DND-41 (cell line): ENCODE measurements around the gene TRAM2.

ENCODE experiments used
- ATAC-seq: fragments of 200-7000 bp; cut with Tn5 transposase; 3 replicates; pipeline ENCODE4 v1.9.1; 2021; ENCODE audit warnings: low read depth; ENCODE audit not compliant: insufficient read depth
- DNase-seq: peaks from one replicate; pipeline ENCODE4 v3.0.0-alpha.2; 2020
- H2AFZ ChIP-seq: 2 replicates; pipeline ENCODE4 v1.6.0; 2012; ENCODE audit warnings: low read depth, low read length
- H3K27ac ChIP-seq: 2 replicates; pipeline ENCODE4 v1.5.1; 2012; ENCODE audit warnings: low read length, inconsistent platforms
- H3K27me3 ChIP-seq: fragments of 200-600 bp; sonication (generic); 2 replicates; pipeline ENCODE4 v1.6.0; 2012; ENCODE audit warnings: low read length, mild to moderate bottlenecking, inconsistent platforms; ENCODE audit not compliant: insufficient read depth, poor library complexity
- H3K36me3 ChIP-seq: 2 replicates; pipeline ENCODE4 v1.5.1; 2012; ENCODE audit warnings: low read length, inconsistent platforms; ENCODE audit not compliant: insufficient read depth
- H3K4me1 ChIP-seq: 2 replicates; pipeline ENCODE4 v1.5.1; 2012; ENCODE audit warnings: mild to moderate bottlenecking, low read length; ENCODE audit not compliant: insufficient read depth
- H3K4me2 ChIP-seq: 2 replicates; pipeline ENCODE4 v1.6.0; 2012; ENCODE audit warnings: mild to moderate bottlenecking, moderate library complexity, low read length, inconsistent platforms; ENCODE audit not compliant: insufficient read depth
- H3K4me3 ChIP-seq, 2 experiments: fragments of 200-600 bp in 1 of 2; shearing (Covaris generic) in 1 of 2; 2 replicates each; pipeline ENCODE4 v1.5.1; 2012 to 2016; ENCODE audit warnings: inconsistent platforms in 2 of 2, low read length in 2 of 2, mild to moderate bottlenecking in 2 of 2, low read depth in 1 of 2, moderate library complexity in 1 of 2
- H3K79me2 ChIP-seq: 2 replicates; pipeline ENCODE4 v1.6.0; 2012; ENCODE audit warnings: low read length, inconsistent platforms; ENCODE audit not compliant: insufficient read depth
- H3K9ac ChIP-seq: 2 replicates; pipeline ENCODE4 v1.6.0; 2012; ENCODE audit warnings: low read depth, mild to moderate bottlenecking, inconsistent platforms, low read length, moderate library complexity
- H3K9me3 ChIP-seq: 2 replicates; pipeline ENCODE4 v1.5.1; 2012; ENCODE audit warnings: low read length, moderate library complexity, mild to moderate bottlenecking, inconsistent platforms; ENCODE audit not compliant: insufficient read depth, severe bottlenecking
- H4K20me1 ChIP-seq: 2 replicates; pipeline ENCODE4 v1.6.0; 2012; ENCODE audit warnings: low read length; ENCODE audit not compliant: insufficient read depth
- CTCF ChIP-seq: IDR thresholded peaks from 2 replicates; pipeline ENCODE4 v1.5.1; 2012; ENCODE audit warnings: borderline replicate concordance, low read length, moderate library complexity, mild to moderate bottlenecking; ENCODE audit not compliant: poor library complexity, severe bottlenecking; ENCODE audit errors: extremely low read depth
- EZH2 ChIP-seq: IDR thresholded peaks from 3 replicates; pipeline ENCODE4 v1.6.1; 2012; ENCODE audit warnings: borderline replicate concordance, low read depth, mild to moderate bottlenecking, moderate library complexity, low read length, inconsistent platforms; ENCODE audit not compliant: severe bottlenecking

TRAM2 gene

GRCh38 chr6:52603000-52603795, 26.3 kb upstream of the TRAM2 start:
- H3K36me3 ChIP-seq, result no peaks in the 10 kb centered on the region
- ATAC-seq (peak; percentile 47; the same call in 1 of the 3 replicates), DNase-seq (no peak)
- H3K4me2 ChIP-seq, result no peak overlapping the region
- H3K79me2 ChIP-seq, result no peaks in the 10 kb centered on the region
- no peak overlapping the region for H3K27ac ChIP-seq
- H2AFZ ChIP-seq, result no peak overlapping the region
- no peaks in the 10 kb centered on the region for H3K27me3 ChIP-seq
- no peak overlapping the region for H3K4me3 ChIP-seq
- no peak overlapping the region for H3K9ac ChIP-seq
- H4K20me1 ChIP-seq, result no peaks in the 10 kb centered on the region
- no peak for TF ChIP-seq EZH2
- no peaks in the 10 kb centered on the region for H3K9me3 ChIP-seq
- H3K4me1 ChIP-seq, result no peaks in the 10 kb centered on the region

- no peak for TF ChIP-seq CTCF
- no peak for TF ChIP-seq EZH2
These were observed 21.9 kb upstream of the TRAM2 start for GRCh38 chr6:52598824-52599190.

GRCh38 chr6:52598123-52598823, 21.4 kb upstream of the TRAM2 start:
- TF ChIP-seq CTCF, result peak; percentile 62
- no peak for TF ChIP-seq EZH2
- Histone ChIP-seq H3K9ac (no peak overlapping the region), H3K4me3 (no peak overlapping the region), H3K4me2 (no peak overlapping the region), H3K4me1 (peaks cover 3% of the 10 kb centered on the region), H3K36me3 (no peaks in the 10 kb centered on the region), H3K79me2 (no peaks in the 10 kb centered on the region), H3K27ac (no peak overlapping the region), H3K27me3 (no peaks in the 10 kb centered on the region), H2AFZ (no peak overlapping the region), H3K9me3 (no peaks in the 10 kb centered on the region), H4K20me1 (no peaks in the 10 kb centered on the region)
- ATAC-seq (peak; percentile 83), DNase-seq (peak; percentile 49)

More at GRCh38 chr6:52598824-52599190, 21.9 kb upstream of the TRAM2 start:
- no peaks in the 10 kb centered on the region for H3K79me2 ChIP-seq
- no peak overlapping the region for H3K4me2 ChIP-seq
- H3K36me3 ChIP-seq, result no peaks in the 10 kb centered on the region
- H3K9ac ChIP-seq, result no peak overlapping the region
- no peak for DNase-seq
- H4K20me1 ChIP-seq, result no peaks in the 10 kb centered on the region
- H3K27me3 ChIP-seq, result no peaks in the 10 kb centered on the region
- no peak overlapping the region for H2AFZ ChIP-seq
- no peaks in the 10 kb centered on the region for H3K9me3 ChIP-seq
- no peak overlapping the region for H3K4me3 ChIP-seq
- no peak overlapping the region for H3K27ac ChIP-seq
- peaks cover 3% of the 10 kb centered on the region for H3K4me1 ChIP-seq
- ATAC-seq, result no peak

GRCh38 chr6:52597738-52598122, 20.9 kb upstream of the TRAM2 start:
- H3K4me2 ChIP-seq, result no peak overlapping the region
- DNase-seq (no peak), ATAC-seq (no peak)
- TF ChIP-seq CTCF (no peak), EZH2 (no peak)
- H3K36me3 ChIP-seq, result no peaks in the 10 kb centered on the region
- H3K4me3 ChIP-seq, result no peak overlapping the region
- no peak overlapping the region for H3K27ac ChIP-seq
- H2AFZ ChIP-seq, result no peak overlapping the region
- H3K4me1 ChIP-seq, result peaks cover 3% of the 10 kb centered on the region
- no peaks in the 10 kb centered on the region for H3K27me3 ChIP-seq
- H3K79me2 ChIP-seq, result no peaks in the 10 kb centered on the region
- H3K9ac ChIP-seq, result no peak overlapping the region
- no peaks in the 10 kb centered on the region for H3K9me3 ChIP-seq
- H4K20me1 ChIP-seq, result no peaks in the 10 kb centered on the region
